Measurements from ENCODE around the gene EPHX1.
"Not testable (repeated sequence)": the region's sequence is repeated elsewhere in the genome, so short reads cannot be mapped to it uniquely, and the experiment has no call there.

Gene EPHX1

DNA sequence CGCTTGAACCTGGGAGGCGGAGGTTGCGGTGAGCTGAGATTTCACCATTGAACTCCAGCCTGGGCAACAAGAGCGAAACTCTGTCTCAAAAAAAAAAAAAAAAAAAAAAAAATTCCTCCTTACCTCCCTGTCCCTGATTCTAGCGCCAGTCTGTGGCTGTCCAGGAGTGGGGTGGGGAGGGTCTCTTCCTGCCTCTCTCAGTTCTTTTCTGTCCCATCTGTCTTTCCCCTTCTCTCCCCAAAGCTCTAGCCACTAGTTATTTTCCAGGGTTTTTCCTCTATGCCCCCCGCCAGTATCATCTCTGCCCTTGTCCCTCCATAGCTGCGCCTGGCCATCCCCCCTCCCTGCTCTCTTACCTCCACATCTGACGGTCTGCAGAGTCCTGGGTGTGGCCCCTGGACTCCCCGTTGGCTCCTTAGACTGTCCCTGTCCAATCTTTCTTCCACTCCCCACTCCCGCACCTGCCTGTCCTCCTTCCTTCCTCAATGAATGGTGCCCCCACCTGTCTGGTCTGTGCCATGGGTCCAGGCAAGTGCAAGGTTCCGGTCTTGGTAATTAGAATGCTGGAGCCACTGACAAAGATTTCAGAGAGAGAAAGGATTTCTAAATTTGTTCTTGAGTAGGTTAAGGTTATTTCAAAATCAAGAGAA is 73.8 kb downstream of the EPHX1 start:
- no peak for DNase-seq

DNA sequence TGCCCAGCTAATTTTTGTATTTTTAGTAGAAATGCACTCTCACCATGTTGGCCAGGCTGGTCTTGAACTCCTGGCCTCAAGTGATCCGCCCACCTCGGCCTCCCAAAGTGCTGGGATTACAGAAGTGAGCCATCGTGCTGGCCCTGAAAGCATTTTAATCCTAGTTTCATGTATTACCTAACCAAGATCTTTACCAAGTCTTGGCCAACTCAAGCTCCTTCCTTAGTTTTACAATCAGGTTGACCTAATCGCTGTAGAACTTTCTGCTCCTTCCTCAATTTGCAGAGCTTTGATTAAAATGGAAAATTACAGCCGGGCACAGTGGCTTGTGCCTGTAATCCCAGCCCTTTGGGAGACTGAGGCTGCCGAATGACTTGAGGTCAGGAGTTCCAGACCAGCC is 75.4 kb downstream of the EPHX1 start:
- no peak for DNase-seq

DNA sequence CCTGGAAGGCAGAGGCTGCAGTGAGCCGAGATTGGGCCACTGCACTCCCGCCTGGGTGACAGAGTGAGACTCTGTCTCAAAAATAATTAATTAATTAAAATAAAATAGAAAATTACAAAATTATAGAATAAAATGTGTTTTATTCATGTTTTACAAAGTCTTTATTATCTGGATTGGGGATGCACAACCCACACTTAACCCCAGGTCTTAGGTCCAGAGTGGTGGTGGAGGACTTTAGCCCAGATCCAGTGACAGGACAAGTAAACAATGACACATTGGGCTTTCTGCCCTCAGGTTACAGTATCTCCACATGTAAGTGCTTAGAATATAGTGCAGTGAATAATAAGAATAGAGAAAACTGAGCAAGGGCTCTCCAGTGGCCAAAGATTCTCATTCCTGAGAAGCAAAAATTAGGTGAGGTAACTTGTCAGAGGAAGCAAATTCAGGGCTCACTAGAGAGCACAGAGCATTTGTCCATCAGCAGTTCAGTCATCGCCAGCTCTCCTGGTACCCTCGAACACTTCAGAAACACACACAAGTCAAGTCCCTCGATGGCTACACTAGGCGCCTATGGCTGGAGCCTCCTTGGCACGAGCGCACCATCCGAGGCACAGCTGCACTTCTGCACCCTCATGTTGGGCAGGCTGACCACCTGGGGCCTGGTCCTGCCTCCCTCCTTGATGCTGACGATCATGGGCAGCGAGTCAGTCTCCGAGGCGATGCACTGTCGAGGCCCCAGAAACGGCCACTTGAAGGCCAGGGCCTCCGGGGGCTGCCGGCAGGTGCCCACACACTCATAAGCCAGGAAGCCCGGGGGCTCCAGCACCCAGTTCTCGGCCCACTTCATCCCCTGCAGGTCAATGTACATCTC is 76.5 kb downstream of the EPHX1 start:
- no peak for DNase-seq

DNA sequence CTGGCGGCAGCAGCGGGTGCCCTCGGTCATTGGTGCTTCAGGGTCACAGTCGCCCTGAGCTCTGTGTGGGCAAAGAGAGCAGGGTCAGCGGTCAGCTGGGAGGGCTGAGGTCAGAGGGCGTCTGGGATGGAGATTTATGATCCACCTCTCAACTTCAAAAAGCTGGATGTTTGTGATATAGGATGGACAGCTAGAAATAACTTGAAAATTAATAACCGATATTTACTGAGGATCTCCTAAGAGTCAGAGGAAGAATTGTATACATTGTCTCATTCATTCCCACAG is 77.0 kb downstream of the EPHX1 start:
- no peak for DNase-seq

DNA sequence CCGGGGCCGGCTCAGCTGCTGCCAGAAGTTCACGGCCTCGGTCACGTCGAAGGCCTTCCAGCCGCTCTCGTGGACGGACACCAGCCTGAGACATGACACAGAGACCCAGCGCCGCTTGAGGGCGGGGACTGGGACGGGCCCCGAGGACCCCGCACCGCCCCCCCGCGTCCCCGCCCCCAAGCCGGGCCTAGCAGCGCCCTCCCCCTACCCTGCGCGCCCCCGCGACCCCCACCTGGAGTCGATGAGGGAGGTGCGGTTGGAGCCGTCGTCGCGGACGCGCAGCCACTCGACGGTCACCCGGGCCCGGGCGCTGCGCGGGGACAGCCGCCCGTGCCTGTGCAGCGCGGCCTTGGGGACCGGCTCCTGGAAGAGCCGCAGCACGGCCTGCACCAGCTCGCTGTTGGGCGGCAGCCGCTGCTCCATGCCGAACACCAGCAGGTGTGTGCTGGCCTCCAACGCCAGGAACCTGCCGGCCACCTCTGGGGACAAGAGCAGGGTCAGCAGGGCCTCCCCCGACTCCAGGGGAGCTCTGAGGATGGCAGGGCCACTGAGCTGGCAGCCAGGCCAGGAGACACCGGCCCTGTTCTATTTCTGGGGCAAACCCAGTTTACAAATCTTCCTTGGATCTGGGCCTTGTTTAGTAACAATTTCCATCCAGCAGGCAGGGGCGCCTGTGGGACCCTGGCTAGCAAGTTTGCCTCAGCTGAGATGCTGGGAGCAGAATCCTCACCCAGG is 77.8 kb downstream of the EPHX1 start:
- DNase-seq, result not testable (repeated sequence)

DNA sequence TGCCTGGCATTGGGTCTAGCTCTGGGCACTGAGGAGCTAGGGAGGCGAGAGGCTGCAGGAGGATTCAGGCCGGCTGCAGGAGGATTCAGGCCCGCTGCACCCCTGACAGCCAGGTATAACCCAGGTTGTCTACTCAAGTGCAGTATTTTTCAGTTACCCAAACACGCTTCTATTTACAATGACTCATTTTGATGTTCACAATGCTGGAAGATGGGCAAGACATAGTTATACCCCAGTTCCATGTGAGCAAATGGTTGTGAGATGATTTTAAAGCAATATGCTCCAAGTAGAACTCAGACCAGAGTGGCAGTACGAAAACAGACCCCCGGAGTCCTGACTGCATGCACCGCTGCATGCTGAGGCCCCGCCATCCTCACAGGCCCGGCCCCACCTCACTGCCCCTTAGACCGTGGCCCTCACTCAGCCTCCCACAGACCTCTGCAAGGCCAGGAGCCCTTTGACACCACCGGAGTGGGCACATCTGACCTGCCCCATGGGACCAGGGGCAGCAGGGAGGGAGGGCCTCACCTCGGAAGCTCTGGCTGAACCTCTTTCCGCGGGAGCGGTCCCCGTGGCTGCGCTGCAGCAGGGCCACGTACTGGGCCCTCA is 78.5 kb downstream of the EPHX1 start:
- no peak for DNase-seq

DNA sequence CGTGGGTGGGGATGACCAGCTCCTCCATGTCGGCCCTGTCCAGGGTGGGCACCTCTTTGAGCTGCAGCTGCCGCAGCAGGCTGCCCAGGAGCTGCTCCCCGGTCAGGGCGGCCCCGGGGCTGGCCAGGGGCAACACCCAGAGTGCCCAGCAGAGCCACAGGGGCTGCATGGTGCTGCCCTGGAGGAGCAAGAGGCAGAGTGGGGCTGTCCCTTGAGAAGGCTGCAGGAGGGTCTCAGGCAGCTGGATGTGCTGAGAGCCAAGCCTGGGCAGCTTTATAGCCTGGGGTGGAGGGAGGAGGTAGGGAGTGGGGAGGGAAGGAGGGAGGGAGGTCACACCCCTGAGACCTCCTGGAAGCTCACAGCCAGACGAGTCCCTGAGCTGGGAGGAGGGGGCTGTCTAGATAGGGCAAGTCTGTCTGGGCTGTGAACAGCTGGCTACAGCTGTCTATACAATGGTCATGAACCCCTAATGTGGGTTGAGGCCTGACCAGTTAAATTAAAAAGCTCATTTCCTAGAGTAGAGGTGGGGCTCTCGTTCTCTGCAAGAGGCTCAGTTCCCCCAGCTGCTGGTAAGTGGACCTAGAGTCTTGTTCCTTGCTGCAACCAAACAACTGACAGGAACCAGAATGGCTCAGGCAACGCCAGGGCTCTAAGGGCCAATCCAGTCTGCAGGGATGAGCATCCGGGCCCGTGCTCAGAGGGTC is 79.1 kb downstream of the EPHX1 start, which contains the start of gene LEFTY1:
LEFTY1 (minus strand) TSS at position 249 of the 704 bp plus-strand sequence; CDS start at position 169, 80 bp downstream.
- no peak for DNase-seq

DNA sequence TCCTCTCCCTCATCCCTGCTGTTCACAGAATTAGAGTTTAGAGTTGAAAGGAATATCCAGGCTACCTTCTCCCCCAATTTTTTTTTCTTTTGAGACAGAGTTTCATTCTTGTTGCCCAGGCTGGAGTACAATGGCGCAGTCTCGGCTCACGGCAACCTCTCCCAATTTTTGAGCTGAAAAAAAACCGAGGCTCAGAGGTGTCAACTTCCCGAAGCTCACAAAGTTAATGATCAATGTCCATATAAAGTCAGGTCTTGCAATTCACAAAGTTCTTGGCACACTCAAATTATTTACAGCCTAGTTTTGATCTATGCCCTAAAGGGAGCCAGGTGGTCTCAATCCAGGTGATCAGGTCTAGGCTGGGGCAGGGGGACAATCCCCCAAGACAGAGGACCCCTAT is 79.8 kb downstream of the EPHX1 start:
- no peak for DNase-seq

DNA sequence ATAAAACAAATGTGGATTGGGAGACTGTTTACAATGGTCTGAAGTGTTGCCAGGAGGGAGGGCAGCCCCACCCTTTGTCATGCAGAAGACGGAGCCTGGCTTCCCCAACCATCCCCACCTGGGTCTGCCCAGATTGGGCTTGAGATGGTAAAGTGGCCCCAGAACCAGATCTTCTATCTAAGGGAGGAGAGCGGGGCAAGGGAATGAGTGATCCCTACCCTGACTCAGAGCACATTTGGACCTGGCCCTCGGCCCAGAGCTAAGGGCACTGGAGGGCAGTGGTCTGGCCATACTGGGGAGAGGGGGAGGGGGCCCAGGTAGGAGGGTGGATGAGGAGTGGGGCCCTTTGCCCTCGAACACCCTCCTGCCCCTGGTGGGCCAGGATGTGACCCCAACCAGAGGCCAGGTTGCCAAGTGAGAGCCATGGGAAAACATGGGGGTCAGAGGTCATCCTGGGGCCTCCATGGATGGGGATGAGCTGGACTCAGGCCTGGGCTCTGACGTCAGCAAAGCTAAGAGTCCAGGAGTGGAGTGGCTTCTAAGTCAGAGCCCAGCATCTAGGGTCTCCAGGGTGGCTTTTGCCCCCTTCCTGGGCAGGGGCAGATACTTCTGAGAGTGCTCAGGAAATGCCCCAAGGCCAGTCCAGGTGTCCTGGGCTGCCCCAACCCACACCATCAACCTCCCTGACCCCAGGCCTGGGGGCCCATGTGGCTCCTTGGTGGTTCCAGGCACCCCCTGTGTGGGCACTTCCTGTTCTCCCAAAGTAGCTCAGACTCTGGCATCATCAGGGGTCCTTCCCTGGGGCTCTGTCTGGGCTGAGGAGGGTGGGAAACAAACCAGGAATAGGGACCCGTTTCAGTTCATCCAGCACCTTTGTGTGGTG is 80.7 kb downstream of the EPHX1 start:
- no peak for DNase-seq

DNA sequence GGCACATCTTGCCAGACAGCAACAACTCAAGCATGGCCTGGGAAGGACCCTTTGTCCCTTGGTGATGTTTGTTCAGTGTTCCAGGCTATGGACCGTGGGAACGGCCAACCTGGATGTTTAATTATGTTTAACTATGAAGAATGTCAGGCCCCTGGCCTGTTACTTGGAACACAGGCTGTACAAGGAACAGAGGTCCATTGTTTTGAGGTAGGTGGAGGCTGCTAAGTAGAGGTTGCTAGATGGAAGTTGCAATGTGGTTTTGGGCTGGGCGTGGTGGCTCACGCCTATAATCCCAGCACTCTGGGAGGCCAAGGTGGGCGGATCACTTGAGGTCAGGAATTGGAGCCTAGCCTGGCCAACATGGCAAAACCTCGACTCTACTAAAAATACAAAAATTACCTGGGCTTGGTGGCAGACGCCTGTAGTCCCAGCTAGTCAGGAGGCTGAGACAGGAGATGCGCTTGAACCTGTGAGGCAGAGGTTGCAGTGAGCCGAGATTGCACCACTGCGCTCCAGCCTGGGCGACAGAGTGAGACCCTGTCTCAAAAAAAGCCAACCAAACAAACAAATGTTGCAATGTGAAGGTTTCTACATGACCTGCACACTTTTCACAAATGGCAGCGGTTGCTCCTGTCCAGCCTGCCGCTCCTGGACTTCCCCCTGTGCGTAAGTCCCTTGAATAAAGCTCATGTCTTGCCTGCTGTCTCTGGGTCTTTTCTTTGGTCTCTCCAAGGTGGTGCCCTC is 81.5 kb downstream of the EPHX1 start:
- no peak for DNase-seq

DNA sequence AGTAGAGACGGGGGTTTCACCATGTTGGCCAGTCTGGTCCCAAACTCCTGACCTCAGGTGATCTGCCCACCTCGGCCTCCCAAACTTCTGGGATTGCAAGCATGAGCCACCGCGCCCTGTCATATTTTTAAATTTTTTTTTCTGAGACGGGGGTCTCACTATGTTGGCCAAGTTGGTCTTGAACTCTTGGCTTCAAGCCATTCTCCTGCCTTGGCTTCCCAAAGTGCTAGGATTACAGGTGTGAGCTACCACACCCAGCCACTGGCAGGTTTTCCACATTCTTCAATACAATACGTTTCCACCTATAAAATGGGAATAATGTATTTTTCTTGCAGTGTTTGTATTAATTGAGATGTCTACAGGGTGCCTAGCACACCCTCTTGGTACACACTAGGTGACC is 82.4 kb downstream of the EPHX1 start:
- DNase-seq, result no peak

All from hematopoietic multipotent progenitor cell treated with erythropoietin and hydrocortisone succinate and interleukin-3 and kit ligand, for 8 days (in vitro differentiated cells).